Kidney (tissue), 14 donors: ENCODE results near the gene TMEM88. TPM values are rescaled to one million over a fixed set of nuclear protein-coding genes. Genes with fewer than 3 reads are reported as not detected.

ENCODE experiments used
- DNase-seq, 5 donors: peaks; one replicate each; pipeline ENCODE4 v3.0.0-alpha.2; 2013 to 2020
- FAIRE-seq: peaks from 2 replicates; lab custom pipeline; 2012; peaks lifted over from hg19 to GRCh38; lab: Jason Lieb, UNC
- H3K27ac ChIP-seq, 2 donors: one replicate each; pipeline ENCODE4 v1.7.0; 2013; ENCODE audit warnings: low read depth in 2 of 2, low read length in 2 of 2, inconsistent platforms in 1 of 2
- H3K27me3 ChIP-seq: one replicate; pipeline ENCODE4 v1.7.1; 2013; ENCODE audit warnings: low read length, inconsistent platforms; ENCODE audit not compliant: control insufficient read depth, insufficient read depth
- H3K36me3 ChIP-seq, 3 donors: one replicate each; pipeline versions ENCODE4 v1.7.0 to v1.7.1; 2013; ENCODE audit warnings: low read length in 3 of 3, control low read depth in 1 of 3, inconsistent platforms in 1 of 3; ENCODE audit not compliant: insufficient read depth in 3 of 3, control insufficient read depth in 2 of 3
- H3K4me1 ChIP-seq, 3 donors: one replicate each; pipeline versions ENCODE4 v1.7.0 to v1.7.1; 2013; ENCODE audit warnings: low read length in 3 of 3, inconsistent platforms in 1 of 3, low read depth in 1 of 3; ENCODE audit not compliant: control insufficient read depth in 2 of 3, insufficient read depth in 2 of 3
- H3K4me3 ChIP-seq, 3 donors: one replicate each; pipeline versions ENCODE4 v1.7.0 to v1.8.1; 2013; ENCODE audit warnings: low read length in 3 of 3, control low read depth in 1 of 3, inconsistent platforms in 1 of 3
- H3K9ac ChIP-seq, 3 donors: one replicate each; pipeline versions ENCODE4 v1.7.0 to v1.7.1; 2013; ENCODE audit warnings: low read length in 3 of 3, control low read depth in 1 of 3, inconsistent platforms in 1 of 3
- H3K9me3 ChIP-seq, 3 donors: one replicate each; pipeline versions ENCODE4 v1.7.0 to v1.7.1; 2013; ENCODE audit warnings: low read length in 3 of 3, control low read depth in 1 of 3, inconsistent platforms in 1 of 3; ENCODE audit not compliant: control insufficient read depth in 2 of 3, insufficient read depth in 1 of 3
- CTCF ChIP-seq: IDR thresholded peaks from 3 replicates; pipeline ENCODE4 v1.5.1; 2012; ENCODE audit warnings: mild to moderate bottlenecking, moderate library complexity, borderline replicate concordance; ENCODE audit not compliant: insufficient read depth; ENCODE audit errors: extremely low read depth
- intact Hi-C: fragments of 100-400 bp; cut with DNase I; formaldehyde crosslinking; loops from one replicate; pipeline ENCODE4 v1.11.1; 2022
- polyA plus RNA-seq: library from polyadenylated mRNA; stranded (reverse); fragments of 350-450 nt; fragmentation: Illumina TruSeq; extraction: RNeasy Lipid Tissue Mini Kit (QIAGEN cat#74804); gene quantifications from one replicate; pipeline ENCODE4 v1.2.3, GENCODE V29; 2014; ENCODE audit warnings: low read depth, low replicate concordance; ENCODE audit not compliant: insufficient read depth
- total RNA-seq: library from RNA; stranded (reverse); fragmentation: NEBNext Ultra II Directional; extraction: Animal tissue kit (Norgen Biotek cat#: 25700); gene quantifications from one replicate; pipeline ENCODE4 v1.2.1, GENCODE V29; 2021
- donor health status: control.
- donor health status: control.
- donor health status: control.
- donor health status: control.
- donor health status: control.
- donor health status: DM: yes; HTN: yes; CAD: no.
- donor health status: Normal renal cell carcinoma (clear cell type).

Gene TMEM88
- total and polyA plus RNA-seq, 2 donors from 2014 or later = 17.6 to 59.8 TPM

GRCh38 chr17:7818746-7819645 lies 35.9 kb upstream of the TMEM88 start:
- intact Hi-C loops = no loop called here
- Histone ChIP-seq H3K36me3 (no peaks in the 10 kb centered on the region), H3K27me3 (no peaks in the 10 kb centered on the region), H3K27ac (no peak overlapping the region), H3K9me3 (no peaks in the 10 kb centered on the region), H3K4me3 (no peak overlapping the region), H3K9ac (no peak overlapping the region), H3K4me1 (no peaks in the 10 kb centered on the region)
- no peak for FAIRE-seq
- no peak for DNase-seq
- no peak for TF ChIP-seq CTCF

GRCh38 chr17:7820231-7820630 lies 34.6 kb upstream of the TMEM88 start:
- no peak overlapping the region for H3K9ac ChIP-seq
- H3K4me1 ChIP-seq = no peaks in the 10 kb centered on the region
- TF ChIP-seq CTCF = no peak
- H3K9me3 ChIP-seq = no peaks in the 10 kb centered on the region
- intact Hi-C loops = no loop called here
- DNase-seq = no peak
- H3K27ac ChIP-seq = no peak overlapping the region
- no peaks in the 10 kb centered on the region for H3K27me3 ChIP-seq
- FAIRE-seq = no peak
- H3K36me3 ChIP-seq = no peaks in the 10 kb centered on the region
- no peak overlapping the region for H3K4me3 ChIP-seq

- FAIRE-seq = no peak
- no peak for DNase-seq
- no peak overlapping the region for H3K4me3 ChIP-seq
- no peaks in the 10 kb centered on the region for H3K4me1 ChIP-seq
- no peaks in the 10 kb centered on the region for H3K27me3 ChIP-seq
- H3K27ac ChIP-seq = no peak overlapping the region
- no peak for TF ChIP-seq CTCF
- no peaks in the 10 kb centered on the region for H3K36me3 ChIP-seq
- H3K9ac ChIP-seq = no peak overlapping the region
- no peaks in the 10 kb centered on the region for H3K9me3 ChIP-seq
- intact Hi-C loops = no loop called here
Measured at GRCh38 chr17:7822126-7822525, 32.7 kb upstream of the TMEM88 start.
